OCI-LY7 (cell line): ENCODE results near the gene EGR4.

Experiments used
- CTCF ChIP-seq: fragments of 200-600 bp; sonication (generic); conservative IDR thresholded peaks from 2 replicates; pipeline ENCODE4 v1.5.1; 2014; ENCODE audit warnings: mild to moderate bottlenecking, antibody characterized with exemption, low read length, moderate library complexity, mixed read lengths
- EZH2phosphoT487 ChIP-seq: fragments of 200-600 bp; sonication (generic); IDR thresholded peaks from 2 replicates; pipeline ENCODE4 v1.6.1; 2018; ENCODE audit warnings: low read depth, borderline replicate concordance, mild to moderate bottlenecking, mixed run types, antibody characterized with exemption, low read length, moderate library complexity, mixed read lengths

DNA sequence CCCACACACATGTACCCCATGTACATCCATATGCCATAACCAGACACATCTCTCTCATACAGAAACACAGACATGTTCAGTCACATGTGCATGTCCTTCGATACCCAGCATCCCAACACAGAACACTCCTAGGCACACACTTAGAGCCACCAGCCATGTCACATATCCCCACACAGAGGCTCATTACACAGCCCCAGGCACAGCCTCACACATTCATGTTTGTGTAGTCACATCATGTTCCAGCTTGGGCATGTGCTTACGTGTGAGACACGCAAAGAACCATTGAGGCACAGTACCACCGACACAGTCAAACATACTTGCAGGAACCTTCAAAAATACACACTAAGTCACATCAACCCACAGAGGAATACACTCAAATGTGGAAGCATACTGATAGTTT lies 26.3 kb downstream of the EGR4 start:
- no peak for TF ChIP-seq CTCF
- no peak for TF ChIP-seq EZH2phosphoT487
